ENCODE results near the gene SEC14L3.

DNA sequence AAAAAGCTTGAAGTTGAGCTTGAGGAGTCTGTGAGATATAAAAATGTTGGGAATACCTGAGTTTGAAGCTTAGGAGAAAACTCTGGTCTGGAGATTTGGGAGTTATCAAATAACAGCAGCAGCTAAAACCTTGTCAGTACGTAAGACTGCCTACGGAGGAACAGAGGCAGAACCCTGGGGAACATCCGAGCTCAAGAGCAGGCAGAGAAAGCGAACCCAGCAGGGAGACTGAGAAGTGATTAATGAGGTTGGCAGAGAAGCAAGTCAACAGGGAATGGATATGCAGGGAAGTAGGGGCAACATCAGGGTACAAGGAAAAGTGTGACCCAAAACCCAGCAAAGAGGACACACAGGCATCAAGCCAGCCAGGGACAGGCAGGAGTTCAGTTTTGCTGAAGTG, 58.8 kb downstream of the SEC14L3 start:
- TF ChIP-seq, protein P1, sequence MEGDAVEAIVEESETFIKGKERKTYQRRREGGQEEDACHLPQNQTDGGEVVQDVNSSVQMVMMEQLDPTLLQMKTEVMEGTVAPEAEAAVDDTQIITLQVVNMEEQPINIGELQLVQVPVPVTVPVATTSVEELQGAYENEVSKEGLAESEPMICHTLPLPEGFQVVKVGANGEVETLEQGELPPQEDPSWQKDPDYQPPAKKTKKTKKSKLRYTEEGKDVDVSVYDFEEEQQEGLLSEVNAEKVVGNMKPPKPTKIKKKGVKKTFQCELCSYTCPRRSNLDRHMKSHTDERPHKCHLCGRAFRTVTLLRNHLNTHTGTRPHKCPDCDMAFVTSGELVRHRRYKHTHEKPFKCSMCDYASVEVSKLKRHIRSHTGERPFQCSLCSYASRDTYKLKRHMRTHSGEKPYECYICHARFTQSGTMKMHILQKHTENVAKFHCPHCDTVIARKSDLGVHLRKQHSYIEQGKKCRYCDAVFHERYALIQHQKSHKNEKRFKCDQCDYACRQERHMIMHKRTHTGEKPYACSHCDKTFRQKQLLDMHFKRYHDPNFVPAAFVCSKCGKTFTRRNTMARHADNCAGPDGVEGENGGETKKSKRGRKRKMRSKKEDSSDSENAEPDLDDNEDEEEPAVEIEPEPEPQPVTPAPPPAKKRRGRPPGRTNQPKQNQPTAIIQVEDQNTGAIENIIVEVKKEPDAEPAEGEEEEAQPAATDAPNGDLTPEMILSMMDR (IDR thresholded peaks at IDR 0.05; ENCODE audit: low read length) = no peak
- TF ChIP-seq EZH2 (optimal IDR thresholded peaks at IDR 0.05; ENCODE audit: low read depth, low read length) = no peak
- no peak for TF ChIP-seq EZH2phosphoT487 (IDR thresholded peaks at IDR 0.05; ENCODE audit: low read length)

All from MM.1S (cell line).